GM12874 (cell line): ENCODE measurements around the gene THRA.

Experiments used
- TF ChIP-seq, protein P1 (sequence below): IDR thresholded peaks from 2 replicates; pipeline ENCODE4 v1.5.1; 2011; ENCODE audit warnings: low read depth, mild to moderate bottlenecking, control low read depth, low read length, moderate library complexity; ENCODE audit not compliant: insufficient read depth

Gene THRA

DNA sequence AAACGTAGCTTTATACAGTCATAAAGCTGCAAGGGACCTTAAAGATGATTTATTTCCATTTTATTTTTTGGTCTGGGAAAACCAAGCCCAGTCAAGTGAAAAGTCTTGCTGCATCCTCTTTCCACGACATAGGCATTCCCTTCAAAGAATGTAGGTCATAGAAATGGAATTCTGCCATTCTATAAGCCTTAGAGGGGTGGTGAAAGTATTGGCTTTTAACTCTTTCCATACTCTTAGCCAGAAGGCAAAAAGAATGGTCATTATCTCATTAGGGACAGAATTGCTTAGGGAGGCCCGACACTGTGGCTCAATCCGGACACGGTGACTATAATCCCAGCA, 51.1 kb downstream of the THRA start:
- TF ChIP-seq, protein P1, sequence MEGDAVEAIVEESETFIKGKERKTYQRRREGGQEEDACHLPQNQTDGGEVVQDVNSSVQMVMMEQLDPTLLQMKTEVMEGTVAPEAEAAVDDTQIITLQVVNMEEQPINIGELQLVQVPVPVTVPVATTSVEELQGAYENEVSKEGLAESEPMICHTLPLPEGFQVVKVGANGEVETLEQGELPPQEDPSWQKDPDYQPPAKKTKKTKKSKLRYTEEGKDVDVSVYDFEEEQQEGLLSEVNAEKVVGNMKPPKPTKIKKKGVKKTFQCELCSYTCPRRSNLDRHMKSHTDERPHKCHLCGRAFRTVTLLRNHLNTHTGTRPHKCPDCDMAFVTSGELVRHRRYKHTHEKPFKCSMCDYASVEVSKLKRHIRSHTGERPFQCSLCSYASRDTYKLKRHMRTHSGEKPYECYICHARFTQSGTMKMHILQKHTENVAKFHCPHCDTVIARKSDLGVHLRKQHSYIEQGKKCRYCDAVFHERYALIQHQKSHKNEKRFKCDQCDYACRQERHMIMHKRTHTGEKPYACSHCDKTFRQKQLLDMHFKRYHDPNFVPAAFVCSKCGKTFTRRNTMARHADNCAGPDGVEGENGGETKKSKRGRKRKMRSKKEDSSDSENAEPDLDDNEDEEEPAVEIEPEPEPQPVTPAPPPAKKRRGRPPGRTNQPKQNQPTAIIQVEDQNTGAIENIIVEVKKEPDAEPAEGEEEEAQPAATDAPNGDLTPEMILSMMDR = no peak

DNA sequence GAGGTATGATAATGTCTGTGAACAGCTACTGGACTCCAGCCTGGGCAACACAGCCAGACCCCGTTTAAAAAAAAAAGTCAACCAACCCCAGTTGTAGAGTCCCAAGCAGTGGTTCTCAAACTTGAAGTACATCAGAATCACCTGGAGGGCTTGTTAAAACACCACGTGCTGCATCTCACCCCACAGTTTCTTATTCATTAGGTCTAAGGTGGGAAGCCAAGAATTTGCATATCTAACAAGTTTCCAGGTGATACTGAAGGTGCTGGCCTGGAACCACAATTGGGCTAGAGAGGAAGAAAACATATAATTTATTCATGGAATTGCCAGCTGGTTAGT, 52.3 kb downstream of the THRA start:
- TF ChIP-seq, protein P1 = no peak

DNA sequence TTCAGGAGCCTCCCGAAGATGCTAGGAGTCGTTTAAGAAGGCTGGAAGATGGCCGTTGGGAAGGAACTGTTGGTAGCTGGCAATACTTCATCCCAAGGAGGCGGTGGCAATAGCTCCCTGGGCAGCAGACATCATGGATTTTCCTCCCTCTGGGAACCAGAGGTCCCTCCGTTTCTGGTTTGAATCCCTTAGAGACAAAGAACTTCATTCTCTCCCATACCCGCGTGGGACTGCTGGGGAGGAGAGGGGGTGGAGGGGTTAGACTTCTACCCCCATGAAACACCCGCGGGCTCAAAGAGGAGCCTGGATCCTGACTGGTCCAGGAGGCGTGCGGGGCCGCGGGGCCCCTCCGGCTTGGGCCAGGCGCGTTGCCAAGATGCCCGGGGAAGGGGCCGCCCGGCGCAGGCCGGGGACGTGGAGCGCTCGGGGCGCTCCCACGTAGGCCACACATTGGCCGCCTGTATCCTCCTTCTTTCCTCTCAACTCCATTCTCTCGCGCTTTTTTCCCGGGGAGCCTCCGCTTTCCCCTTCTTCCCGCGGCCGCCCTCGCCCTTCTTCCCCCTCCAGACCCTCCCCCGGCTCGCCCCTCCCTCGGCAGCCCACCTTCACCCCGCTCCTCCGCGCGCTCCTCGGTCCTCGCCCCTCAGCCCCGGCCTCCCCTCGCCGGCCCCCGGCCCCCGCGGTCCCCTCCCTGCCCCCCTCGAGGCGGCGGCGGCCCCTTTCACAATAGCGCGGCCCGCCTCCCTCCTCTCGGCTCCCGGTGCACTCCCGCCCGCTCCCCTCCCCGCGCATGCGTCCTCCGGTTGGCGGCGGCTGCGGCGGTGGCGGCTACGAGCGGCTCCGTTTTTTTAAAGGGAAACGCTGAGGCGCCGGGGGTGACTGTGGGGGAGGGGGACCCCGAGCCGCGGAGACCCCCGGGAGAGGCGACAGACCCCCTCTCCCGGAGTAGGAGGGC, 58.7 kb downstream of the THRA start, which contains the start of gene MSL1:
MSL1 (plus strand) TSS at position 791 of the 955 bp plus-strand sequence. CDS start 642 bp downstream, outside the sequence.
- TF ChIP-seq, protein P1 = no peak

DNA sequence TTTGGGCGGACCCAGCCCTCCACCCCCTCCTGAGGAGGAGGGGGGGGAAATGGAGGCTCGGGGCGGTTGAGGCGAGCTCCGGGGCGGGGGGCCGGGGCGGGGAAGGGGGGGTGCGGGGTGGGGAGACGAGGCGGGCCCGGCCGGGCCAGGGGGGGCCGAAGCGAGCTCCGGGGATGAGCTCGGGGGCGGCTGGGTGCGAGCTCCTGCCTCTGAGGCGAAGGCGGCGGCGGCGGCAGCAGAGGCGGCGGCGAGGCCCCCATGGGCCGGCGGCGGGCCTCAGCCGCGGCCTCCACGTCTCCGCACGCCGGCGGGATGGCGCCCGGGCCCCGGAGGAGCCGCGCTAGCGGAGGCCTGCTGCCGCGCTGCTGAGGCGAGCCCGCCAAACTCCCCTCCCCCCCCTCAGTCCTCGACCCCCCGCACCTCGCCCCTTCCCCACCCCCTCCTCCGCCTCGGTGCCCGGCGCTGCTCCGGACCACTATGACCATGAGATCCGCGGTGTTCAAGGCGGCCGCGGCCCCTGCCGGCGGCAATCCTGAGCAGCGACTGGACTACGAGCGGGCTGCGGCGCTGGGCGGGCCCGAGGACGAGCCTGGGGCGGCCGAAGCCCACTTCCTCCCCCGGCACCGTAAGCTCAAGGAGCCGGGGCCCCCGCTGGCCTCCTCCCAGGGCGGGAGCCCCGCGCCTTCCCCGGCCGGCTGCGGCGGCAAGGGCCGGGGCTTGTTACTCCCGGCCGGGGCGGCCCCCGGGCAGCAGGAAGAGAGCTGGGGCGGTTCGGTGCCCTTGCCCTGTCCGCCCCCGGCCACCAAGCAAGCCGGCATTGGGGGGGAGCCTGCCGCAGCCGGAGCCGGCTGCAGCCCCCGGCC, 59.6 kb downstream of the THRA start:
- TF ChIP-seq, protein P1 = no peak

DNA sequence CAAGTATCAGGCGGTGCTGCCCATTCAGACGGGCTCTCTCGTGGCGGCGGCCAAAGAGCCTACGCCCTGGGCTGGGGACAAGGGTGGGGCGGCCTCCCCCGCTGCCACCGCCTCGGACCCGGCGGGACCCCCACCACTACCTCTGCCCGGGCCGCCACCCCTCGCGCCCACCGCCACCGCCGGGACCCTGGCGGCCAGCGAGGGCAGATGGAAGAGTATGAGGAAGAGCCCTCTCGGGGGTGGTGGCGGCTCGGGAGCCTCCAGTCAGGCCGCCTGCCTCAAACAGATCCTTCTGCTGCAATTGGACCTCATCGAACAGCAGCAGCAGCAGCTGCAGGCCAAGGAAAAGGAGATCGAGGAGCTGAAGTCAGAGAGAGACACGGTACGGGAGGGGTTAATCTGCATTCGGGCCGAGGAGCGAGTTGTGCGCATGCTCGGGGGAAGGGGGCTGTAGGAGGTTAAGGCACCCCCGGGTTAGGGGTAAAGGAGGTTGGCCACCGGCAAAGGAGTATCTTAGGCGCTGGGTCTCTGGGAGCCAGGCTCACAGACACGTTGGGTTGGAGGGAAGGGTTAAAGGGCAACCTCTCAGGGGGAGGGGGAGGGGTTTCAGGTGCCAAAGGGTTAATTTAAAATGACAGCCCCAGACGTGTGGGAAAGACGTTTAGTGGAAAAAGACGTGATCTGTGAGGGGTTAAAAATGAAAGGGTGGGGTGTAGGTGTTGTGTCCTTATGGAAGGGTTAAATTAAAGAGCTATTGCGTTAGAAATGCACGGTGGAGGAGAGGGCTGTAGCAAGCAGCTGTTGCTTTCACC, 60.4 kb downstream of the THRA start:
- TF ChIP-seq, protein P1 = 0 out of 2 replicates have a peak, but pooled peaks have one; percentile 4

DNA sequence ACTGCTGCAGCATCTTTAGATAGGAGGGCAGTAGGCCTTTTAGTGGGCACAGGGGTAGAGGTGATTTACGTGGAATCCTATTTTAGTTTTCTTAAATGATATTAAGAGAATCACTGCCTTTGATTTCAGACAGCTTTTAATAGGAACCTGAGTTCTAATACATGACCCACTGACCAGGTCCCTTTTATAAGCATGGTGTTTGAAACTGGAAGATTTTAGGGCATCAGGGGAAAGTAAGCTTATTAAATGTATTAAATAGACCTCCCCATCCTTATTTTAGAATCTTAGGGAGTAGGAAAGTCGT, 61.0 kb downstream of the THRA start:
- TF ChIP-seq, protein P1 = no peak
